ENCODE measurements around the gene AFF4. TPM values are rescaled to one million over a fixed set of nuclear protein-coding genes. Genes with fewer than 3 reads are reported as not detected.

AFF4 gene
- total RNA-seq, 4 donors from 2014 or later, result 66.1 to 122 (median 85.1) TPM

DNA sequence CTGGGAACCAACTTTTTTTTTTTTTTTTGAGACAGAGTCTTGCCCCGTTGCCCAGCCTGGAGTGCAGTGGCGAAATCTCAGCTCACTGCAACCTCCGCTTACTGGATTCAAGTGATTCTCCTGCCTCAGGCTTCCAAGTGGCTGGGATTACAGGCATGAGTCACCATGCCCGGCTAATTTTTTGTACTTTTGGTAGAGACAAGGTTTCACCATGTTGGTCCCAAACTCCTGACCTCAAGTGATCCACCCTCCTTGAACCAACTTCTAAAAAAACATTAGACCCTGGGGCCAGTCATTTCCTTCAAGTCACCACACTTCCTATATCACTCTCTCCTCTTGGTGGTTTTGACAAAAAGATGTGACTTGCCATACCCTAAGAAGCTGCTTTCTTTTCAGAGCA is 122.1 kb downstream of the AFF4 start:
- Histone ChIP-seq H3K27ac (peak overlapping the region; percentile 86 to 92 (median 88)), H3K4me3 (no peak overlapping the region), H3K4me1 (peaks cover 14 to 50% (median 42%) of the 10 kb centered on the region in 4 donors), H3K36me3 (no peaks in the 10 kb centered on the region), H3K9me3 (no peaks in the 10 kb centered on the region), H3K27me3 (no peaks in the 10 kb centered on the region)
- no peak for DNase-seq
- WGBS, 2 donors (ENCODE audit: low coverage in 1 of 2), result 88% methylated on average over 4 of the region's 4 CpGs; no CpG with 5 or more reads in 1 of the 2 donors
- intact Hi-C loops (cut with DNase I; ENCODE audit: low total_unique reads) (no loop called here), in situ Hi-C loops (cut with MboI; ENCODE audit: low pct_ligation_motif_present in 1 of 4, low pct_unique_long_range_greater_than_20kb in 1 of 4, low sequenced_read_pairs in 3 of 4) (loop anchor here in 1 of 4 donors (25.0 kb wide), 1 partner anchor 454 kb away; no protein-coding TSS in a partner anchor)
- TF ChIP-seq CTCF (IDR thresholded peaks at IDR 0.05), result no peak
- no peak for TF ChIP-seq EP300 (IDR thresholded peaks at IDR 0.05; ENCODE audit: low read depth)
- no peak for TF ChIP-seq POLR2A (IDR thresholded peaks at IDR 0.05)
- TF ChIP-seq POLR2AphosphoS5 (IDR thresholded peaks at IDR 0.05), result no peak

- Histone ChIP-seq H3K36me3 (no peaks in the 10 kb centered on the region), H3K27me3 (no peaks in the 10 kb centered on the region), H3K9me3 (no peaks in the 10 kb centered on the region), H3K4me1 (peaks cover 14 to 55% (median 42%) of the 10 kb centered on the region in 4 donors), H3K4me3 (no peak overlapping the region), H3K27ac (peak overlapping the region; percentile 86 to 92 (median 88))
- no peak for DNase-seq
- in situ Hi-C loops (cut with MboI; ENCODE audit: low pct_ligation_motif_present in 1 of 4, low pct_unique_long_range_greater_than_20kb in 1 of 4, low sequenced_read_pairs in 3 of 4), result loop anchor here in 1 of 4 donors (25.0 kb wide), 1 partner anchor 454 kb away; no protein-coding TSS in a partner anchor
- no peak for TF ChIP-seq CTCF (IDR thresholded peaks at IDR 0.05)
- no peak for TF ChIP-seq POLR2AphosphoS5 (IDR thresholded peaks at IDR 0.05)
- no peak for TF ChIP-seq EP300 (IDR thresholded peaks at IDR 0.05; ENCODE audit: low read depth)
- TF ChIP-seq POLR2A (IDR thresholded peaks at IDR 0.05), result no peak
- intact Hi-C loops (cut with DNase I; ENCODE audit: low total_unique reads), result no loop called here
- 43 to 80% methylated on average over 1 of the region's 1 CpG for WGBS, 2 donors (ENCODE audit: low coverage in 1 of 2)
These were observed 122.5 kb downstream of the AFF4 start for GRCh38 chr5:132840896-132841295.

GRCh38 chr5:132840313-132840712 is 123.1 kb downstream of the AFF4 start:
- intact Hi-C loops (cut with DNase I; ENCODE audit: low total_unique reads), result no loop called here
- Histone ChIP-seq H3K4me3 (no peak overlapping the region), H3K4me1 (peaks cover 14 to 55% (median 42%) of the 10 kb centered on the region in 4 donors), H3K27me3 (no peaks in the 10 kb centered on the region), H3K9me3 (no peaks in the 10 kb centered on the region), H3K36me3 (no peaks in the 10 kb centered on the region), H3K27ac (peak overlapping the region; percentile 86 to 92 (median 88))
- 31 to 60% methylated on average over 3 of the region's 3 CpGs for WGBS, 2 donors (ENCODE audit: low coverage in 1 of 2)
- in situ Hi-C loops (cut with MboI; ENCODE audit: low pct_ligation_motif_present in 1 of 4, low pct_unique_long_range_greater_than_20kb in 1 of 4, low sequenced_read_pairs in 3 of 4), result loop anchor here in 1 of 4 donors (25.0 kb wide), 1 partner anchor 453 kb away; no protein-coding TSS in a partner anchor
- no peak for DNase-seq
- TF ChIP-seq CTCF (IDR thresholded peaks at IDR 0.05), result no peak
- no peak for TF ChIP-seq POLR2AphosphoS5 (IDR thresholded peaks at IDR 0.05)
- TF ChIP-seq EP300 (IDR thresholded peaks at IDR 0.05; ENCODE audit: low read depth), result no peak
- TF ChIP-seq POLR2A (IDR thresholded peaks at IDR 0.05), result no peak

DNA sequence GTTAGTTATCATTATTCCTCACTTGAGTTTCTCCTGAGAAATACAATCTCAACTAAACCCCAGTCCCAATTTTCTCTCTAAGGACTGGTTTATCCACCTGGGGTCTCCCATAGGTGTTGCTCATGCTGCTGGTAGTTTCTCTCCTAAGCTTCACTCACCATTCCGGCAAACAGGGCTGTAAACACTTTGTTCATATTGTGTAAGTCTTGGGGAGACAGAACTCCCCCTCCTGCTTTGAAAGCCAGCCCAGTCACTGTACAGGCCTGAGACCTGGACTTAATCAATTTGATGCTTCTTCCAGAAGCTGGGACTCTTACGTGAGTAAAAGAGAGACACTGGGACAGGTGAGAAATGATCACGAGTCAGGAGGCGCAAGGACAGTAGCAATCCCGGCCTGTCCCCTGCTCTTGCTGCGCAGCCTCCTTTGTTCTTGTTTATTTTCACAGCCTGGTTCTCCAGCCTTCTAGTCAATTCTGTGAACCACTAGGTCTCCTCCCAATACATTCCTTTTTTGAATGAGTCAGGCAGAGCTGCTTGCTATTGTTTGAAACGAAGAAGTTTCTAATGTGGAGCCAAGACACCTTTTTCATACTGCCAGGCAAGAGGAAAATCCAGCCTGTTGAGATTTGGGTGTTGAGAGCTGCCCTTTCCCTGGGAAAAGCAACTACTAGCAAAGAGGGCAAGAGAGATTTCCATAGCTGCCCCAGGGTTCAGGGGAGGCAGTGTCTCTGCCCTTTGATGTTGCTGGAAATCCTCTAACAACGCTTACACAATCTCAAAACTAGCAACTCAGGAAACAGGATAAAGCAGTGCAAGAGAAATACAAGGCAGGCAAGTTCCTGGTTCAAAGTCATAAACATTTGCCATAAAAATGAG is 123.8 kb downstream of the AFF4 start:
- H3K36me3 ChIP-seq, result no peaks in the 10 kb centered on the region
- H3K4me3 ChIP-seq, result no peak overlapping the region
- intact Hi-C loops (cut with DNase I; ENCODE audit: low total_unique reads) (no loop called here), in situ Hi-C loops (cut with MboI; ENCODE audit: low pct_ligation_motif_present in 1 of 4, low pct_unique_long_range_greater_than_20kb in 1 of 4, low sequenced_read_pairs in 3 of 4) (loop anchor here in 2 of 4 donors (10.0 to 25.0 kb wide), 2 partner anchors 45 to 452 kb away; no protein-coding TSS in a partner anchor)
- DNase-seq, result peak; percentile 51
- peak overlapping the region; percentile 86 to 92 (median 88) for H3K27ac ChIP-seq
- H3K27me3 ChIP-seq, result no peaks in the 10 kb centered on the region
- H3K4me1 ChIP-seq, result peaks cover 14 to 55% (median 42%) of the 10 kb centered on the region in 4 donors
- 37 to 54% methylated on average over 7 to 8 of the region's 8 CpGs for WGBS, 2 donors (ENCODE audit: low coverage in 1 of 2)
- TF ChIP-seq POLR2A (IDR thresholded peaks at IDR 0.05) (peak; percentile 54), POLR2AphosphoS5 (IDR thresholded peaks at IDR 0.05) (peak in 2 of 3 donors; percentile 65 to 72), CTCF (IDR thresholded peaks at IDR 0.05) (no peak), EP300 (IDR thresholded peaks at IDR 0.05; ENCODE audit: low read depth) (no peak)
- H3K9me3 ChIP-seq, result no peaks in the 10 kb centered on the region

Data from transverse colon (tissue), 4 donors.